ENCODE measurements around the gene DENND1C. TPM values are rescaled to one million over a fixed set of nuclear protein-coding genes. Genes with fewer than 3 reads are reported as not detected.

Gene DENND1C
- total and polyA plus RNA-seq, 2 experiments from 2014 or later = 3.1 to 6.1 TPM

DNA sequence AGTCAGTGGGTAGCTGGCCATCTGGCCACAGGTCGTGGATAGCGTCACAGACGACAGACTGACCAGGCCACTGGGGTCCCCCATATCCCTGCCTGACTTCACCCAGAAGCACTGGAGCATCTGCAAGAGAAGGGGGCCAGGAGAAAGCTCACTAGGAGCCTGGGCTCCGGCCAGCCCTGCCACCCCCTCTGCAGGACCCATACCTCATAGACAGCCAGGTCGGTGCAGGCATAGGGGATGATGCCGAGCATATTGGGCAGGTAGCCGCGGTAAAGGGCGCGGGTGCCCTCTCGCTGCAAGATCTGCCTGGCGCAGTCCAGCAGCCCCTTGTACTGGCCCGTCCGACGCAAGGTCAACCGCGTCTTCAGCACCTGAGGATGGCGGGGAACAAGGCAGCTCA lies 54.5 kb downstream of the DENND1C start:
- H3K36me3 ChIP-seq (ENCODE audit: insufficient read depth) = peaks cover 3% of the 10 kb centered on the region; the same call in 1 of the 2 replicates
- H3K27ac Mint-ChIP-seq = no peak overlapping the region
- peaks cover 28% of the 10 kb centered on the region for H3K36me3 Mint-ChIP-seq (ENCODE audit: low read depth)
- H4K20me1 ChIP-seq (replicated peaks; ENCODE audit: insufficient read depth) = peaks cover 13% of the 10 kb centered on the region
- H3K27me3 ChIP-seq (ENCODE audit: insufficient read depth) = no peaks in the 10 kb centered on the region
- peaks cover 12% of the 10 kb centered on the region for H3K4me1 Mint-ChIP-seq
- peaks cover 7% of the 10 kb centered on the region; the same call in 1 of the 2 replicates for H3K9me2 ChIP-seq (ENCODE audit: insufficient read depth)
- no peak overlapping the region for H3K4me3 ChIP-seq
- peaks cover 17% of the 10 kb centered on the region for H3K27me3 Mint-ChIP-seq (ENCODE audit: insufficient read depth, low read depth, poor library complexity)
- no peak overlapping the region for H3K4me2 ChIP-seq
- TF ChIP-seq EZH2 (IDR thresholded peaks at IDR 0.05; ENCODE audit: low read depth, unreplicated experiment) = no peak
- TF ChIP-seq EZH2phosphoT487 (IDR thresholded peaks at IDR 0.05; ENCODE audit: unreplicated experiment) = no peak
- no peak for TF ChIP-seq ZNF331 (CRISPR knock-in tag; IDR thresholded peaks at IDR 0.05; ENCODE audit: low read depth)
- TF ChIP-seq POLR2AphosphoS5 (IDR thresholded peaks at IDR 0.05; ENCODE audit: low read depth) = no peak
- TF ChIP-seq, protein P1, sequence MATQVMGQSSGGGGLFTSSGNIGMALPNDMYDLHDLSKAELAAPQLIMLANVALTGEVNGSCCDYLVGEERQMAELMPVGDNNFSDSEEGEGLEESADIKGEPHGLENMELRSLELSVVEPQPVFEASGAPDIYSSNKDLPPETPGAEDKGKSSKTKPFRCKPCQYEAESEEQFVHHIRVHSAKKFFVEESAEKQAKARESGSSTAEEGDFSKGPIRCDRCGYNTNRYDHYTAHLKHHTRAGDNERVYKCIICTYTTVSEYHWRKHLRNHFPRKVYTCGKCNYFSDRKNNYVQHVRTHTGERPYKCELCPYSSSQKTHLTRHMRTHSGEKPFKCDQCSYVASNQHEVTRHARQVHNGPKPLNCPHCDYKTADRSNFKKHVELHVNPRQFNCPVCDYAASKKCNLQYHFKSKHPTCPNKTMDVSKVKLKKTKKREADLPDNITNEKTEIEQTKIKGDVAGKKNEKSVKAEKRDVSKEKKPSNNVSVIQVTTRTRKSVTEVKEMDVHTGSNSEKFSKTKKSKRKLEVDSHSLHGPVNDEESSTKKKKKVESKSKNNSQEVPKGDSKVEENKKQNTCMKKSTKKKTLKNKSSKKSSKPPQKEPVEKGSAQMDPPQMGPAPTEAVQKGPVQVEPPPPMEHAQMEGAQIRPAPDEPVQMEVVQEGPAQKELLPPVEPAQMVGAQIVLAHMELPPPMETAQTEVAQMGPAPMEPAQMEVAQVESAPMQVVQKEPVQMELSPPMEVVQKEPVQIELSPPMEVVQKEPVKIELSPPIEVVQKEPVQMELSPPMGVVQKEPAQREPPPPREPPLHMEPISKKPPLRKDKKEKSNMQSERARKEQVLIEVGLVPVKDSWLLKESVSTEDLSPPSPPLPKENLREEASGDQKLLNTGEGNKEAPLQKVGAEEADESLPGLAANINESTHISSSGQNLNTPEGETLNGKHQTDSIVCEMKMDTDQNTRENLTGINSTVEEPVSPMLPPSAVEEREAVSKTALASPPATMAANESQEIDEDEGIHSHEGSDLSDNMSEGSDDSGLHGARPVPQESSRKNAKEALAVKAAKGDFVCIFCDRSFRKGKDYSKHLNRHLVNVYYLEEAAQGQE (IDR thresholded peaks at IDR 0.05; ENCODE audit: unreplicated experiment) = no peak
- TF ChIP-seq, protein P2, sequence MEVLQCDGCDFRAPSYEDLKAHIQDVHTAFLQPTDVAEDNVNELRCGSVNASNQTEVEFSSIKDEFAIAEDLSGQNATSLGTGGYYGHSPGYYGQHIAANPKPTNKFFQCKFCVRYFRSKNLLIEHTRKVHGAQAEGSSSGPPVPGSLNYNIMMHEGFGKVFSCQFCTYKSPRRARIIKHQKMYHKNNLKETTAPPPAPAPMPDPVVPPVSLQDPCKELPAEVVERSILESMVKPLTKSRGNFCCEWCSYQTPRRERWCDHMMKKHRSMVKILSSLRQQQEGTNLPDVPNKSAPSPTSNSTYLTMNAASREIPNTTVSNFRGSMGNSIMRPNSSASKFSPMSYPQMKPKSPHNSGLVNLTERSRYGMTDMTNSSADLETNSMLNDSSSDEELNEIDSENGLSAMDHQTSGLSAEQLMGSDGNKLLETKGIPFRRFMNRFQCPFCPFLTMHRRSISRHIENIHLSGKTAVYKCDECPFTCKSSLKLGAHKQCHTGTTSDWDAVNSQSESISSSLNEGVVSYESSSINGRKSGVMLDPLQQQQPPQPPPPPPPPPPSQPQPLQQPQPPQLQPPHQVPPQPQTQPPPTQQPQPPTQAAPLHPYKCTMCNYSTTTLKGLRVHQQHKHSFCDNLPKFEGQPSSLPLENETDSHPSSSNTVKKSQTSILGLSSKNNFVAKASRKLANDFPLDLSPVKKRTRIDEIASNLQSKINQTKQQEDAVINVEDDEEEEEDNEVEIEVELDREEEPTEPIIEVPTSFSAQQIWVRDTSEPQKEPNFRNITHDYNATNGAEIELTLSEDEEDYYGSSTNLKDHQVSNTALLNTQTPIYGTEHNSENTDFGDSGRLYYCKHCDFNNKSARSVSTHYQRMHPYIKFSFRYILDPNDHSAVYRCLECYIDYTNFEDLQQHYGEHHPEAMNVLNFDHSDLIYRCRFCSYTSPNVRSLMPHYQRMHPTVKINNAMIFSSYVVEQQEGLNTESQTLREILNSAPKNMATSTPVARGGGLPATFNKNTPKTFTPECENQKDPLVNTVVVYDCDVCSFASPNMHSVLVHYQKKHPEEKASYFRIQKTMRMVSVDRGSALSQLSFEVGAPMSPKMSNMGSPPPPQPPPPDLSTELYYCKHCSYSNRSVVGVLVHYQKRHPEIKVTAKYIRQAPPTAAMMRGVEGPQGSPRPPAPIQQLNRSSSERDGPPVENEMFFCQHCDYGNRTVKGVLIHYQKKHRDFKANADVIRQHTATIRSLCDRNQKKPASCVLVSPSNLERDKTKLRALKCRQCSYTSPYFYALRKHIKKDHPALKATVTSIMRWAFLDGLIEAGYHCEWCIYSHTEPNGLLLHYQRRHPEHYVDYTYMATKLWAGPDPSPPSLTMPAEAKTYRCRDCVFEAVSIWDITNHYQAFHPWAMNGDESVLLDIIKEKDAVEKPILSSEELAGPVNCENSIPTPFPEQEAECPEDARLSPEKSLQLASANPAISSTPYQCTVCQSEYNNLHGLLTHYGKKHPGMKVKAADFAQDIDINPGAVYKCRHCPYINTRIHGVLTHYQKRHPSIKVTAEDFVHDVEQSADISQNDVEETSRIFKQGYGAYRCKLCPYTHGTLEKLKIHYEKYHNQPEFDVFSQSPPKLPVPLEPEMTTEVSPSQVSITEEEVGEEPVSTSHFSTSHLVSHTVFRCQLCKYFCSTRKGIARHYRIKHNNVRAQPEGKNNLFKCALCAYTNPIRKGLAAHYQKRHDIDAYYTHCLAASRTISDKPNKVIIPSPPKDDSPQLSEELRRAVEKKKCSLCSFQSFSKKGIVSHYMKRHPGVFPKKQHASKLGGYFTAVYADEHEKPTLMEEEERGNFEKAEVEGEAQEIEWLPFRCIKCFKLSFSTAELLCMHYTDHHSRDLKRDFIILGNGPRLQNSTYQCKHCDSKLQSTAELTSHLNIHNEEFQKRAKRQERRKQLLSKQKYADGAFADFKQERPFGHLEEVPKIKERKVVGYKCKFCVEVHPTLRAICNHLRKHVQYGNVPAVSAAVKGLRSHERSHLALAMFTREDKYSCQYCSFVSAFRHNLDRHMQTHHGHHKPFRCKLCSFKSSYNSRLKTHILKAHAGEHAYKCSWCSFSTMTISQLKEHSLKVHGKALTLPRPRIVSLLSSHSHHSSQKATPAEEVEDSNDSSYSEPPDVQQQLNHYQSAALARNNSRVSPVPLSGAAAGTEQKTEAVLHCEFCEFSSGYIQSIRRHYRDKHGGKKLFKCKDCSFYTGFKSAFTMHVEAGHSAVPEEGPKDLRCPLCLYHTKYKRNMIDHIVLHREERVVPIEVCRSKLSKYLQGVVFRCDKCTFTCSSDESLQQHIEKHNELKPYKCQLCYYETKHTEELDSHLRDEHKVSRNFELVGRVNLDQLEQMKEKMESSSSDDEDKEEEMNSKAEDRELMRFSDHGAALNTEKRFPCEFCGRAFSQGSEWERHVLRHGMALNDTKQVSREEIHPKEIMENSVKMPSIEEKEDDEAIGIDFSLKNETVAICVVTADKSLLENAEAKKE (CRISPR knock-in tag; IDR thresholded peaks at IDR 0.05) = no peak
- TF ChIP-seq, protein P3, sequence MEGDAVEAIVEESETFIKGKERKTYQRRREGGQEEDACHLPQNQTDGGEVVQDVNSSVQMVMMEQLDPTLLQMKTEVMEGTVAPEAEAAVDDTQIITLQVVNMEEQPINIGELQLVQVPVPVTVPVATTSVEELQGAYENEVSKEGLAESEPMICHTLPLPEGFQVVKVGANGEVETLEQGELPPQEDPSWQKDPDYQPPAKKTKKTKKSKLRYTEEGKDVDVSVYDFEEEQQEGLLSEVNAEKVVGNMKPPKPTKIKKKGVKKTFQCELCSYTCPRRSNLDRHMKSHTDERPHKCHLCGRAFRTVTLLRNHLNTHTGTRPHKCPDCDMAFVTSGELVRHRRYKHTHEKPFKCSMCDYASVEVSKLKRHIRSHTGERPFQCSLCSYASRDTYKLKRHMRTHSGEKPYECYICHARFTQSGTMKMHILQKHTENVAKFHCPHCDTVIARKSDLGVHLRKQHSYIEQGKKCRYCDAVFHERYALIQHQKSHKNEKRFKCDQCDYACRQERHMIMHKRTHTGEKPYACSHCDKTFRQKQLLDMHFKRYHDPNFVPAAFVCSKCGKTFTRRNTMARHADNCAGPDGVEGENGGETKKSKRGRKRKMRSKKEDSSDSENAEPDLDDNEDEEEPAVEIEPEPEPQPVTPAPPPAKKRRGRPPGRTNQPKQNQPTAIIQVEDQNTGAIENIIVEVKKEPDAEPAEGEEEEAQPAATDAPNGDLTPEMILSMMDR (conservative IDR thresholded peaks at IDR 0.05; ENCODE audit: low read depth in 2 of 2) = no peak
- no peak for TF ChIP-seq JUNB (IDR thresholded peaks at IDR 0.05; ENCODE audit: unreplicated experiment)
- no peak overlapping the region for H3K4me3 Mint-ChIP-seq
- H3K27ac ChIP-seq (ENCODE audit: low read depth) = no peak overlapping the region
- H2AFZ ChIP-seq = no peak overlapping the region
- ATAC-seq = no peak
- DNase-seq (ENCODE audit: low spot score) = no peak
- peaks cover 20% of the 10 kb centered on the region for H3K79me2 ChIP-seq (replicated peaks; ENCODE audit: insufficient read depth)
- peaks cover 9% of the 10 kb centered on the region for H3K9me3 Mint-ChIP-seq
- H3K4me1 ChIP-seq (ENCODE audit: insufficient read depth) = peaks cover 8% of the 10 kb centered on the region; the same call in 1 of the 2 replicates
- 0 out of 2 replicates have a peak, but pooled peaks cover under 1% of the 10 kb centered on the region for H3F3A ChIP-seq (replicated peaks; ENCODE audit: low read depth)
